Measurements from ENCODE around the gene CNTROB.

The CNTROB gene

GRCh38 chr17:7989781-7990655, 58.0 kb downstream of the CNTROB start:
- peak; percentile 87 to 92 for DNase-seq

- no peak for DNase-seq
Observed at GRCh38 chr17:7992516-7992915, 60.5 kb downstream of the CNTROB start.

GRCh38 chr17:7992924-7993323, 60.9 kb downstream of the CNTROB start:
- peak; percentile 27 to 57 for DNase-seq

- DNase-seq = no peak
Observed at GRCh38 chr17:7993972-7994589, 62.1 kb downstream of the CNTROB start.

- no peak for DNase-seq
Observed at GRCh38 chr17:7995724-7996123, 63.7 kb downstream of the CNTROB start.

GRCh38 chr17:7997186-7997585, 65.2 kb downstream of the CNTROB start:
- DNase-seq = peak in 1 of 2 donors; percentile 39
